Endothelial cell of umbilical vein (primary cell): ENCODE results near the gene FHDC1. TPM values are rescaled to one million over a fixed set of nuclear protein-coding genes. Genes with fewer than 3 reads are reported as not detected.

ENCODE experiments used
- BruUV-seq: library from RNA; stranded (reverse); fragments of 400-500 nt; replicated peaks from 2 replicates; lab custom pipeline; 2021; lab: Mats Ljungman, UMichigan
- CTCF ChIA-PET: fragments of 300-600, 350-600 bp; sonication (Branson Sonifier 250); formaldehyde crosslinking; loops from one replicate; lab custom pipeline; 2021; ENCODE audit warnings: antibody characterized with exemption, inconsistent platforms; lab: Charles Lee
- POLR2A ChIA-PET: fragments of 300-600, 350-600 bp; sonication (Branson Sonifier 250); formaldehyde crosslinking; loops from one replicate; lab custom pipeline; 2021; ENCODE audit warnings: antibody characterized with exemption, inconsistent platforms; lab: Charles Lee
- DNase-seq: peaks from one replicate; pipeline ENCODE4 v3.0.0-alpha.2; 2011; ENCODE audit warnings: low read depth, low spot score
- FAIRE-seq: peaks from 2 replicates; lab custom pipeline; 2011; peaks lifted over from hg19 to GRCh38; lab: Jason Lieb, UNC
- H2AFZ ChIP-seq: 2 replicates; pipeline ENCODE4 v1.6.0; 2012; ENCODE audit warnings: low read depth, low read length, control low read depth, inconsistent platforms
- H3K27ac ChIP-seq: 2 replicates; pipeline ENCODE4 v1.5.1; 2011; ENCODE audit warnings: low read depth, mild to moderate bottlenecking, control low read depth, low read length, moderate library complexity; ENCODE audit not compliant: insufficient read depth
- H3K27me3 ChIP-seq, 2 experiments: 2 replicates each; pipeline versions ENCODE4 v1.6.0 to v1.6.1; 2011; ENCODE audit warnings: low read length in 2 of 2, mixed read lengths in 1 of 2; ENCODE audit not compliant: control insufficient read depth in 2 of 2, insufficient read depth in 2 of 2
- H3K36me3 ChIP-seq, 2 experiments: 2 replicates in 1 of 2; 3 replicates in 1 of 2; pipeline ENCODE4 v1.5.1; 2011; ENCODE audit warnings: low read length in 2 of 2, mild to moderate bottlenecking in 1 of 2, moderate library complexity in 1 of 2; ENCODE audit not compliant: control insufficient read depth in 2 of 2, insufficient read depth in 2 of 2; ENCODE audit errors: extremely low read depth in 1 of 2
- H3K4me1 ChIP-seq: 3 replicates; pipeline ENCODE4 v1.5.1; 2011; ENCODE audit warnings: mild to moderate bottlenecking, low read length; ENCODE audit not compliant: control insufficient read depth, insufficient read depth; ENCODE audit errors: extremely low read depth
- H3K4me2 ChIP-seq: 2 replicates; pipeline ENCODE4 v1.6.1; 2011; ENCODE audit warnings: low read length, control low read depth, mixed read lengths; ENCODE audit not compliant: insufficient read depth
- H3K4me3 ChIP-seq, 3 experiments: fragments of 200-600 bp in 1 of 3; sonication (generic), shearing (Covaris generic) in 1 of 3; replicated peaks in 1 of 3; 2 replicates each; pipeline ENCODE4 v1.5.1; 2011 to 2016; ENCODE audit warnings: control low read depth in 3 of 3, low read length in 3 of 3, mild to moderate bottlenecking in 2 of 3, inconsistent platforms in 1 of 3, low read depth in 1 of 3, moderate library complexity in 1 of 3; ENCODE audit not compliant: insufficient read depth in 1 of 3
- H3K79me2 ChIP-seq: 2 replicates; pipeline ENCODE4 v1.6.0; 2012; ENCODE audit warnings: low read length, inconsistent platforms; ENCODE audit not compliant: control insufficient read depth, insufficient read depth
- H3K9ac ChIP-seq: replicated peaks from 2 replicates; pipeline ENCODE3; 2011; ENCODE audit warnings: low read length, control low read depth; ENCODE audit not compliant: insufficient read depth; ENCODE audit errors: extremely low read depth
- H3K9me1 ChIP-seq: replicated peaks from 3 replicates; pipeline ENCODE4 v1.6.0; 2011; ENCODE audit warnings: mild to moderate bottlenecking, low read length; ENCODE audit not compliant: control insufficient read depth, insufficient read depth; ENCODE audit errors: extremely low read depth
- H3K9me3 ChIP-seq: replicated peaks from 2 replicates; pipeline ENCODE4 v1.5.1; 2012; ENCODE audit warnings: low read length, inconsistent platforms; ENCODE audit not compliant: control insufficient read depth, insufficient read depth
- H4K20me1 ChIP-seq: replicated peaks from 2 replicates; pipeline ENCODE3; 2011; ENCODE audit warnings: mild to moderate bottlenecking, low read length; ENCODE audit not compliant: control insufficient read depth, insufficient read depth; ENCODE audit errors: extremely low read depth
- EZH2 ChIP-seq: IDR thresholded peaks from 2 replicates; pipeline ENCODE4 v1.6.1; 2012; ENCODE audit warnings: borderline replicate concordance, low read depth, mild to moderate bottlenecking, moderate library complexity, low read length, inconsistent platforms; ENCODE audit not compliant: severe bottlenecking
- FOS ChIP-seq: IDR thresholded peaks from 2 replicates; pipeline ENCODE4 v1.6.1; 2011; ENCODE audit warnings: mild to moderate bottlenecking, low read length, moderate library complexity, borderline replicate concordance; ENCODE audit not compliant: insufficient read depth
- GATA2 ChIP-seq: IDR thresholded peaks from 2 replicates; pipeline ENCODE4 v1.7.0; 2011; ENCODE audit warnings: low read depth, mild to moderate bottlenecking, moderate library complexity, mixed read lengths, low read length; ENCODE audit not compliant: insufficient read length, insufficient read depth
- JUN ChIP-seq: IDR thresholded peaks from 2 replicates; pipeline ENCODE4 v1.6.1; 2011; ENCODE audit warnings: borderline replicate concordance, low read depth; ENCODE audit not compliant: insufficient read length, insufficient read depth
- MYC ChIP-seq: IDR thresholded peaks from one replicate; pipeline ENCODE4 v1.6.1; 2011; ENCODE audit warnings: mild to moderate bottlenecking, low read depth, low read length
- POLR2A ChIP-seq: IDR thresholded peaks from 2 replicates; pipeline ENCODE4 v1.6.1; 2012; ENCODE audit warnings: low read depth, mild to moderate bottlenecking, control low read depth, low read length
- POLR2AphosphoS5 ChIP-seq: IDR thresholded peaks from 2 replicates; pipeline ENCODE4 v1.6.1; 2012; ENCODE audit warnings: low read depth, mild to moderate bottlenecking, control low read depth, low read length, moderate library complexity; ENCODE audit not compliant: insufficient read depth
- dilution Hi-C: fragments of 300-500 bp; cut with MboI; formaldehyde crosslinking; loops from one replicate; pipeline ENCODE4 v1.15.0; 2019; ENCODE audit warnings: low sequenced_read_pairs; ENCODE audit not compliant: extremely low pct_ligation_motif_present
- intact Hi-C: fragments of 100-400 bp; cut with micrococcal nuclease; formaldehyde crosslinking; loops from one replicate; pipeline ENCODE4 v1.10.0; 2022
- polyA plus RNA-seq, 4 experiments: library from polyadenylated mRNA; depleted of rRNA in 3 of 4; stranded (reverse) in 3 of 4; unstranded in 1 of 4; fragments of >200 nt; gene quantifications; 2 replicates each; pipeline versions ENCODE4 v1.2.1 to v1.2.3, GENCODE V29; 2011 to 2012; ENCODE audit warnings: missing spikeins in 1 of 4
- total RNA-seq: library from RNA; stranded (reverse); gene quantifications from 2 replicates; pipeline ENCODE4 v1.2.3, GENCODE V29; 2021
- TF ChIP-seq, protein P1 (sequence below): IDR thresholded peaks from 2 replicates; pipeline ENCODE4 v1.6.1; 2011; ENCODE audit not compliant: insufficient read depth, insufficient read length

The FHDC1 gene
- total and polyA plus RNA-seq, 2 donors (not counting 3 experiments of a cell fraction or from before 2014, with no cell fraction given): 0.03 to 0.18 TPM

GRCh38 chr4:152954741-152955140 is 18.6 kb downstream of the FHDC1 start:
- H3K4me1 ChIP-seq: peaks cover 21% of the 10 kb centered on the region
- ChIA-PET CTCF (no interaction called here), POLR2A (no interaction called here)
- BruUV-seq: no TSS peak
- no peak overlapping the region for H3K4me3 ChIP-seq
- no peaks in the 10 kb centered on the region for H3K79me2 ChIP-seq
- dilution Hi-C loops (no loop called here), intact Hi-C loops (no loop called here)
- no peak for DNase-seq
- no peak overlapping the region for H3K9ac ChIP-seq
- H3K9me1 ChIP-seq: no peaks in the 10 kb centered on the region
- H3K4me2 ChIP-seq: no peak overlapping the region
- H3K27ac ChIP-seq: no peak overlapping the region
- H4K20me1 ChIP-seq: no peaks in the 10 kb centered on the region
- TF ChIP-seq, protein P1, sequence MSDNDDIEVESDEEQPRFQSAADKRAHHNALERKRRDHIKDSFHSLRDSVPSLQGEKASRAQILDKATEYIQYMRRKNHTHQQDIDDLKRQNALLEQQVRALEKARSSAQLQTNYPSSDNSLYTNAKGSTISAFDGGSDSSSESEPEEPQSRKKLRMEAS: no peak
- TF ChIP-seq EZH2 (no peak), MYC (no peak), POLR2AphosphoS5 (no peak), POLR2A (no peak), JUN (no peak), GATA2 (no peak), FOS (no peak)
- H3K36me3 ChIP-seq: no peaks in the 10 kb centered on the region
- peaks cover 3 to 5% of the 10 kb centered on the region in 2 experiments for H3K27me3 ChIP-seq
- FAIRE-seq: no peak
- H3K9me3 ChIP-seq: no peaks in the 10 kb centered on the region
- no peak overlapping the region for H2AFZ ChIP-seq

- POLR2A ChIA-PET: no interaction called here
- H3K9me3 ChIP-seq: no peaks in the 10 kb centered on the region
- no peak overlapping the region for H2AFZ ChIP-seq
- H3K36me3 ChIP-seq: no peaks in the 10 kb centered on the region
- BruUV-seq: no TSS peak
- H3K9me1 ChIP-seq: no peaks in the 10 kb centered on the region
- H4K20me1 ChIP-seq: no peaks in the 10 kb centered on the region
- dilution Hi-C loops (no loop called here), intact Hi-C loops (no loop called here)
- no peak overlapping the region for H3K9ac ChIP-seq
- FAIRE-seq (no peak), DNase-seq (no peak)
- no peaks in the 10 kb centered on the region for H3K79me2 ChIP-seq
- TF ChIP-seq POLR2A (no peak), GATA2 (no peak)
- TF ChIP-seq, protein P1: no peak
- CTCF ChIA-PET: interaction anchor here (1.2 kb wide), 1 partner anchor 12 kb away, joined by 3 read pairs; no protein-coding TSS in a partner anchor
- no peak overlapping the region for H3K27ac ChIP-seq
- H3K27me3 ChIP-seq: no peaks in the 10 kb centered on the region
- H3K4me3 ChIP-seq: no peak overlapping the region
- peaks cover 26% of the 10 kb centered on the region for H3K4me1 ChIP-seq
- H3K4me2 ChIP-seq: no peak overlapping the region
Observed at GRCh38 chr4:152956147-152956546, 20.0 kb downstream of the FHDC1 start.
